GM21723 (cell line): ENCODE measurements around the gene SLC17A9.
"Not testable (repeated sequence)": the region's sequence is repeated elsewhere in the genome, so short reads cannot be mapped to it uniquely, and the experiment has no call there.

ENCODE experiments used
- ATAC-seq: cut with Tn5 transposase; IDR thresholded peaks from one replicate; pipeline ENCODE4 v1.9.1; 2021; ENCODE audit warnings: mild to moderate bottlenecking, moderate library complexity; ENCODE audit not compliant: unreplicated experiment

The SLC17A9 gene

GRCh38 chr20:62953839-62954703 is 1.6 kb downstream of the SLC17A9 start:
- ATAC-seq: peak; percentile 76

- no peak for ATAC-seq
Measured at GRCh38 chr20:62955519-62956386, 3.2 kb downstream of the SLC17A9 start.

GRCh38 chr20:62956387-62957135 is 4.1 kb downstream of the SLC17A9 start:
- ATAC-seq: no peak

GRCh38 chr20:62957136-62958117 is 4.9 kb downstream of the SLC17A9 start:
- ATAC-seq: no peak

- ATAC-seq: no peak
Measured at GRCh38 chr20:62958388-62959100, 6.0 kb downstream of the SLC17A9 start.

GRCh38 chr20:62959101-62959971 is 6.8 kb downstream of the SLC17A9 start:
- ATAC-seq: no peak

GRCh38 chr20:62959998-62960436 is 7.5 kb downstream of the SLC17A9 start:
- ATAC-seq: no peak

- not testable (repeated sequence) for ATAC-seq
Measured at GRCh38 chr20:62960446-62961309, 8.2 kb downstream of the SLC17A9 start.

GRCh38 chr20:62961310-62961783 is 8.8 kb downstream of the SLC17A9 start:
- ATAC-seq: no peak

GRCh38 chr20:62961799-62962198 is 9.3 kb downstream of the SLC17A9 start:
- ATAC-seq: no peak

- no peak for ATAC-seq
Measured at GRCh38 chr20:62962221-62962879, 9.8 kb downstream of the SLC17A9 start.

- no peak for ATAC-seq
Measured at GRCh38 chr20:62962891-62963613, 10.5 kb downstream of the SLC17A9 start.

GRCh38 chr20:62963614-62964397 is 11.3 kb downstream of the SLC17A9 start:
- ATAC-seq: no peak

GRCh38 chr20:62964700-62965099 is 12.2 kb downstream of the SLC17A9 start:
- no peak for ATAC-seq

GRCh38 chr20:62965363-62965771 is 12.9 kb downstream of the SLC17A9 start:
- no peak for ATAC-seq
